ENCODE data around the gene PARP16.

The PARP16 gene

DNA sequence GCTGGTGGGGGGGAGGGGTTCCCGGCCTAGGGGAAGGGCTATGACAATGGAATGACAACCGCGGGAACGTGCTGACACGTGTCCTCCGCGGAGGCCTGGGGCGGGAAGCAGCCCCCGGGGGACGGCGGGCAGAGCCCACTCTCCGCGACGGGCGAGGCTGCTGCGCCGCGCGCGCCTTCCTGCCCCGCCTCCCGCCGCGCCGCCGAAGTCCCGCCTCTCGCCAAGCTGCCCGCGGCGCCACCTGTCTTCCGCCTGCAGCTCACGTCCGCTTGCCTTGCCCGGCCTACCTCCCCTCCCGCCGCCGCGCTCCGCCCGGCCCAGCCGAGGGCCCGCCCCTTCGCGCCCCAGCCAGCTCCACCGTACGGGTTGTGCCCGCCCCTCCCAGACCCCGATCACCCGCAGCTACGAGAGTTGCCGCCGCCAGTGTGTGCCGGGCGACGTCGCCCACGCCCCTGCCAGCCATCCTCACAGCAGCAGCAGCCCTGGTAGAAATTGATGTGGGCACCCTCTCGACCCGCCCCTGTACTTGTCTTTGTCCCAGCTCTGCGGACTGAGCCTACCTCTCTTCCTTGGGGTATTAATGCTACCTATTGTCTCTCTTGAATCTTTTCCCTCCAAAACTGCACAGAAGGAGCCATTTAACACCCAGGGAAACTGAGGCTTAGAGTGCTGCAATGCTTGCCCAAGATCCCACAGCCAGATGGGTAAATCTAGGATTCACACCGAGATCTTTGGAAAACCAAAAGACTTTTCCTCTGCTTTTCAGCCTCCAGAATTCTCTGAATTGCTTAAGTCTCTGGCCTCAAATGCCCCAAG is at the start of gene PARP16:
Gene PARP16, minus strand, starts transcription at position 180 of the 816 bp plus-strand sequence. CDS start 457 bp downstream, outside the sequence.
- Histone ChIP-seq H3K36me3 (peaks cover 9% of the 10 kb centered on the region), H3K27me3 (ENCODE audit: insufficient read depth, low read depth, severe bottlenecking) (no peaks in the 10 kb centered on the region), H3K9me3 (ENCODE audit: severe bottlenecking) (no peaks in the 10 kb centered on the region), H3K4me3 (ENCODE audit: low read depth, low read length) (peak within 1 kb of the TSS; percentile 79), H3K27ac (peak within 1 kb of the TSS; percentile 92)
- DNase-seq = peak; percentile 97
- TF ChIP-seq, protein P1, sequence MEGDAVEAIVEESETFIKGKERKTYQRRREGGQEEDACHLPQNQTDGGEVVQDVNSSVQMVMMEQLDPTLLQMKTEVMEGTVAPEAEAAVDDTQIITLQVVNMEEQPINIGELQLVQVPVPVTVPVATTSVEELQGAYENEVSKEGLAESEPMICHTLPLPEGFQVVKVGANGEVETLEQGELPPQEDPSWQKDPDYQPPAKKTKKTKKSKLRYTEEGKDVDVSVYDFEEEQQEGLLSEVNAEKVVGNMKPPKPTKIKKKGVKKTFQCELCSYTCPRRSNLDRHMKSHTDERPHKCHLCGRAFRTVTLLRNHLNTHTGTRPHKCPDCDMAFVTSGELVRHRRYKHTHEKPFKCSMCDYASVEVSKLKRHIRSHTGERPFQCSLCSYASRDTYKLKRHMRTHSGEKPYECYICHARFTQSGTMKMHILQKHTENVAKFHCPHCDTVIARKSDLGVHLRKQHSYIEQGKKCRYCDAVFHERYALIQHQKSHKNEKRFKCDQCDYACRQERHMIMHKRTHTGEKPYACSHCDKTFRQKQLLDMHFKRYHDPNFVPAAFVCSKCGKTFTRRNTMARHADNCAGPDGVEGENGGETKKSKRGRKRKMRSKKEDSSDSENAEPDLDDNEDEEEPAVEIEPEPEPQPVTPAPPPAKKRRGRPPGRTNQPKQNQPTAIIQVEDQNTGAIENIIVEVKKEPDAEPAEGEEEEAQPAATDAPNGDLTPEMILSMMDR (IDR thresholded peaks at IDR 0.05; ENCODE audit: low read depth, low read length) = peak; percentile 34; the same call in 1 of the 2 replicates

DNA sequence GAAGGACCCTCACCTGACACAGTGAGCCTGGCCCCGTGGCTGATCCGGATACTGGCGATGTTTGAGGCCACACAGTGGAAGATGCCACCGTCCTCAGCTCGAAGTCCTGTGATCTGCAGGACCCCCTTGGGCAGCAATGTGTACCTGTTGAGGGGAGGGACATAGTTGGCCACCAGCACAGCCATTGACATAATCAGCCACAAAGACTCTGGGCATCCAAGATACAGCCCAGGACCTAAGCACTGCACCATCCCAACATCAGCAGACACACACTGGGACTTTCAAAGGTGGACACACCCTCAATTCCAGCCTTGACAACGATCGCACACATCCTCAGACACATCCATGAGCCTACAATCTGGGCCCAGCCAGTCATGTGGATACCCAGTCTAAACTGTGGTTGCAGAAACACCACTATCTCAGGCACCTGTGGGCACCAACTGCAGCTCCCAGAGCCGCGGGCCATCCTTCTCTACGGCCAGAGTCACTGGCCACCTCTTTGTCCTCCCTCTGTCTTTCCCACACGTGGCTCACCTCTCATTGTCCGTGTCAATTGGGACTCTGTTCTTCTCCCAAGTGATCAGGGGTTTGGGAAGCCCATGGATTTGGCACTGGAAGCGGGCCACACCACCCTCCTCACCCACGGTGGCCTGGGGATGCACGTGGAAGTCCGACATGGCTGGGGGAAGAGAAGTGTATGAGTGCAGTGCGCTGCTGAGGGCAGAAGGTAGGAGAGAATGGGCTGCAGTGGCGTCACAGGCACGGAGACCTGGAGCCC is 48.8 kb upstream of the PARP16 start:
- TF ChIP-seq, protein P1 (IDR thresholded peaks at IDR 0.05; ENCODE audit: low read depth, low read length) = no peak
- H3K36me3 ChIP-seq = peaks cover 13% of the 10 kb centered on the region
- no peak overlapping the region; the same call in none of the 2 replicates for H3K27ac ChIP-seq
- H3K9me3 ChIP-seq (ENCODE audit: severe bottlenecking) = no peaks in the 10 kb centered on the region
- no peak overlapping the region for H3K4me3 ChIP-seq (ENCODE audit: low read depth, low read length)
- no peaks in the 10 kb centered on the region for H3K27me3 ChIP-seq (ENCODE audit: insufficient read depth, low read depth, severe bottlenecking)
- no peak for DNase-seq

GRCh38 chr15:65334586-65335231 is 48.0 kb upstream of the PARP16 start:
- no peak overlapping the region for H3K4me3 ChIP-seq (ENCODE audit: low read depth, low read length)
- DNase-seq = peak; percentile 49
- TF ChIP-seq, protein P1 (IDR thresholded peaks at IDR 0.05; ENCODE audit: low read depth, low read length) = no peak

DNA sequence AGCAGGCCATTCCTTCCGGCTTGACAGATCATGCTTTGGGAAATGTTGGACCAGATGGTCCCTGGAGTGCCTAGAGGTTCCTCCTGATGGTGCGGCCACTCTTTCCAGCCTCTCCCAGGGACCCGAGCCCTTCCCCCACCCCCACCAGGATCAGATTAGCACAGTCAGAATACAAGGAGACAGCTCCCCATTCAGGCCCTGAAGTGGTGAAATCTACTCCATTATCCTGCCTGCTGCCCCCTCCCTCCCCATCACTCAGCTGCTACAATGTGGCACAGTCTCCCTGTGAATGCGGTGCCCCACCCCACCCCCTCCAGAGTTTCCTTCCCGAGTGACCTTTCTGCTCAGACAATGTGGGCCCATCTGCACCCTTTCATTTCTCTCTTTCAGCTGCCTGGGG is 47.2 kb upstream of the PARP16 start:
- H3K9me3 ChIP-seq (ENCODE audit: severe bottlenecking) = no peaks in the 10 kb centered on the region
- DNase-seq = peak; percentile 94
- H3K4me3 ChIP-seq (ENCODE audit: low read depth, low read length) = 0 out of 2 replicates have a peak overlapping the region, but pooled peaks have one; percentile 10
- TF ChIP-seq, protein P1 (IDR thresholded peaks at IDR 0.05; ENCODE audit: low read depth, low read length) = no peak
- H3K27ac ChIP-seq = peak overlapping the region; percentile 88
- H3K27me3 ChIP-seq (ENCODE audit: insufficient read depth, low read depth, severe bottlenecking) = no peaks in the 10 kb centered on the region
- H3K36me3 ChIP-seq = peaks cover 27% of the 10 kb centered on the region

More at GRCh38 chr15:65334586-65335231, 48.0 kb upstream of the PARP16 start:
- Histone ChIP-seq H3K9me3 (ENCODE audit: severe bottlenecking) (no peaks in the 10 kb centered on the region), H3K36me3 (peaks cover 20% of the 10 kb centered on the region), H3K27ac (peak overlapping the region; percentile 88), H3K27me3 (ENCODE audit: insufficient read depth, low read depth, severe bottlenecking) (no peaks in the 10 kb centered on the region)

GRCh38 chr15:65333148-65333820 is 46.6 kb upstream of the PARP16 start:
- TF ChIP-seq, protein P1 (IDR thresholded peaks at IDR 0.05; ENCODE audit: low read depth, low read length) = no peak
- DNase-seq = peak; percentile 45

More at GRCh38 chr15:65333148-65333820, 46.6 kb upstream of the PARP16 start:
- Histone ChIP-seq H3K4me3 (ENCODE audit: low read depth, low read length) (no peak overlapping the region), H3K36me3 (peaks cover 27% of the 10 kb centered on the region), H3K27ac (peak overlapping the region; percentile 88), H3K27me3 (ENCODE audit: insufficient read depth, low read depth, severe bottlenecking) (no peaks in the 10 kb centered on the region), H3K9me3 (ENCODE audit: severe bottlenecking) (no peaks in the 10 kb centered on the region)
